GM12878 (cell line): ENCODE data around the gene FGGY. TPM values are rescaled to one million over a fixed set of nuclear protein-coding genes. Genes with fewer than 3 reads are reported as not detected.

ENCODE experiments used
- ATAC-seq: fragments of 200-7000 bp; cut with Tn5 transposase; 3 replicates; pipeline ENCODE4 v1.9.1; 2020; ENCODE audit warnings: mild to moderate bottlenecking, moderate library complexity
- BruUV-seq: library from RNA; stranded (reverse); fragments of 400-500 nt; replicated peaks from 2 replicates; lab custom pipeline; 2021; lab: Mats Ljungman, UMichigan
- CTCF ChIA-PET: fragments of 300-600 bp; sonication (Branson Sonifier 250); formaldehyde crosslinking; extraction: SDS; loops from one replicate; lab custom pipeline; 2021; ENCODE audit warnings: inconsistent platforms; lab: Yijun Ruan, JAX
- POLR2A ChIA-PET: fragments of 350-600 bp; formaldehyde crosslinking; extraction: SDS; loops from one replicate; lab custom pipeline; 2021; ENCODE audit warnings: inconsistent platforms; lab: Charles Lee
- RAD21 ChIA-PET: fragments of 300-600 bp; sonication (Branson Sonifier 250); formaldehyde crosslinking; loops from one replicate; lab custom pipeline; 2023; ENCODE audit warnings: antibody characterized with exemption; ENCODE audit not compliant: unreplicated experiment; lab: Charles Lee
- SMC1A ChIA-PET: fragments of 300-600 bp; sonication (Branson Sonifier 250); formaldehyde crosslinking; loops from one replicate; lab custom pipeline; 2023; ENCODE audit not compliant: unreplicated experiment, uncharacterized antibody; lab: Charles Lee
- DNase-seq: peaks from one replicate; pipeline ENCODE4 v3.0.0-alpha.2; 2011; ENCODE audit warnings: low read depth, low spot score
- FAIRE-seq: peaks from 3 replicates; lab custom pipeline; 2011; peaks lifted over from hg19 to GRCh38; lab: Jason Lieb, UNC
- H2AFZ ChIP-seq: 2 replicates; pipeline ENCODE4 v1.6.0; 2011; ENCODE audit warnings: low read depth, low read length, control low read depth; ENCODE audit not compliant: control insufficient read depth
- H3K27ac ChIP-seq: 2 replicates; pipeline ENCODE4 v1.5.1; 2011; ENCODE audit warnings: control low read depth; ENCODE audit not compliant: control insufficient read depth, insufficient read depth
- H3K27me3 ChIP-seq, 2 experiments: replicated peaks in 1 of 2; 2 replicates each; pipeline versions ENCODE4 v1.6.0 to v1.6.1; 2011; ENCODE audit warnings: low read length in 1 of 2; ENCODE audit not compliant: control insufficient read depth in 2 of 2, insufficient read depth in 2 of 2
- H3K36me3 ChIP-seq, 2 experiments: 2 replicates each; pipeline ENCODE4 v1.5.1; 2011; ENCODE audit warnings: low read length in 1 of 2; ENCODE audit not compliant: control insufficient read depth in 2 of 2, insufficient read depth in 2 of 2
- H3K4me1 ChIP-seq: 2 replicates; pipeline ENCODE4 v1.6.1; 2011; ENCODE audit warnings: mild to moderate bottlenecking, low read length, moderate library complexity, mixed read lengths; ENCODE audit not compliant: control insufficient read depth, insufficient read depth
- H3K4me2 ChIP-seq: 2 replicates; pipeline ENCODE4 v1.6.0; 2011; ENCODE audit warnings: control low read depth; ENCODE audit not compliant: control insufficient read depth, insufficient read depth
- H3K4me3 ChIP-seq: fragments of 200-600 bp; sonication (generic); 2 replicates; pipeline ENCODE4 v1.5.1; 2016
- H3K79me2 ChIP-seq: 2 replicates; pipeline ENCODE4 v1.6.0; 2011; ENCODE audit warnings: low read length; ENCODE audit not compliant: control insufficient read depth, insufficient read depth
- H3K9ac ChIP-seq: 2 replicates; pipeline ENCODE4 v1.8.0; 2011; ENCODE audit warnings: low read length, control low read depth, mixed read lengths; ENCODE audit not compliant: control insufficient read depth, insufficient read depth
- H3K9me3 ChIP-seq: replicated peaks from 3 replicates; pipeline ENCODE4 v1.5.1; 2011; ENCODE audit warnings: mild to moderate bottlenecking, low read length; ENCODE audit not compliant: control insufficient read depth, insufficient read depth
- H4K20me1 ChIP-seq: 2 replicates; pipeline ENCODE4 v1.6.0; 2011; ENCODE audit not compliant: control insufficient read depth, insufficient read depth
- CHD2 ChIP-seq: IDR thresholded peaks from 2 replicates; pipeline ENCODE4 v1.6.1; 2011; ENCODE audit warnings: low read depth, low read length, improper control_type of control experiment, borderline replicate concordance
- CREB1 ChIP-seq: IDR thresholded peaks from 2 replicates; pipeline ENCODE4 v1.6.1; 2012; ENCODE audit warnings: low read depth, mild to moderate bottlenecking, inconsistent platforms
- CREM ChIP-seq: IDR thresholded peaks from 2 replicates; pipeline ENCODE4 v1.6.1; 2014; ENCODE audit warnings: antibody characterized with exemption, low read depth
- EED ChIP-seq: sonication (generic); IDR thresholded peaks from 2 replicates; pipeline ENCODE4 v1.6.1; 2016; ENCODE audit warnings: antibody characterized with exemption, low read depth
- HDAC6 ChIP-seq: fragments of 200-600 bp; sonication (generic); IDR thresholded peaks from one replicate; pipeline ENCODE4 v1.8.0; 2017; ENCODE audit warnings: antibody characterized with exemption; ENCODE audit not compliant: unreplicated experiment
- IKZF1 ChIP-seq: fragments of 450-650 bp; conservative IDR thresholded peaks from 2 replicates; pipeline ENCODE4 v1.6.1; 2017; ENCODE audit warnings: antibody characterized with exemption, mild to moderate bottlenecking
- IKZF2 ChIP-seq, 2 experiments: fragments of 450-650 bp; IDR thresholded peaks; 2 replicates each; pipeline ENCODE4 v1.6.1; 2017; ENCODE audit warnings: mild to moderate bottlenecking in 2 of 2, moderate library complexity in 2 of 2
- MXI1 ChIP-seq: fragments of 150-350 bp; IDR thresholded peaks from 2 replicates; pipeline ENCODE4 v1.6.1; 2011; ENCODE audit warnings: low read depth, mild to moderate bottlenecking, inconsistent platforms, low read length, improper control_type of control experiment
- NR2F1 ChIP-seq: fragments of 450-650 bp; conservative IDR thresholded peaks from 2 replicates; pipeline ENCODE4 v1.6.1; 2017; ENCODE audit warnings: mild to moderate bottlenecking
- POLR2AphosphoS2 ChIP-seq: IDR thresholded peaks from 2 replicates; pipeline ENCODE4 v1.6.1; 2011; ENCODE audit warnings: low read depth, mild to moderate bottlenecking, low read length, improper control_type of control experiment, moderate library complexity
- SMC3 ChIP-seq: IDR thresholded peaks from 2 replicates; pipeline ENCODE4 v1.6.1; 2011; ENCODE audit warnings: low read length, improper control_type of control experiment, borderline replicate concordance
- YBX1 ChIP-seq: fragments of 450-650 bp; IDR thresholded peaks from 2 replicates; pipeline ENCODE4 v1.6.1; 2016; ENCODE audit warnings: antibody characterized with exemption
- ZZZ3 ChIP-seq: IDR thresholded peaks from 2 replicates; pipeline ENCODE4 v1.6.1; 2011; ENCODE audit warnings: low read depth; ENCODE audit not compliant: control insufficient read depth, insufficient read length
- WGBS: methylation state at CpG from one replicate; pipeline ENCODE4 v1.1.6; 2016; ENCODE audit warnings: low lambda C conversion rate; ENCODE audit not compliant: insufficient replicate concordance, insufficient coverage; ENCODE audit errors: missing lambda C conversion rate; 5-methylcytosine and 5-hydroxymethylcytosine counted together
- in situ Hi-C: fragments of 300-500 bp; cut with MboI; formaldehyde crosslinking; loops from 9 replicates; pipeline ENCODE4 v1.14.3; 2018; ENCODE audit warnings: mixed read lengths
- intact Hi-C: fragments of 100-400 bp; cut with micrococcal nuclease; formaldehyde crosslinking; loops from one replicate; pipeline ENCODE4 v1.14.2; 2022; ENCODE audit not compliant: unreplicated experiment
- polyA plus RNA-seq, 11 experiments: library from polyadenylated mRNA; depleted of rRNA in 4 of 11; unstranded in 6 of 11; stranded (reverse) in 5 of 11; fragments of >200 nt; fragmentation: Nextera tagmentation in 4 of 11; fragmentation: Illumina TruSeq in 1 of 11; extraction: Ambion mirVana in 4 of 11; extraction: Trizol in 1 of 11; gene quantifications; 1 replicate in 1 of 11; 2 replicates in 10 of 11; pipeline versions ENCODE4 v1.2.1 to v1.2.3, GENCODE V29; 2011 to 2016; ENCODE audit warnings: inconsistent platforms in 2 of 11, missing spikeins in 2 of 11, low read depth in 1 of 11
- total RNA-seq, 4 experiments: library from RNA; depleted of rRNA in 3 of 4; stranded (reverse); fragments of >200 nt in 3 of 4; fragmentation: Illumina TruSeq in 1 of 4; extraction: Trizol in 1 of 4; gene quantifications; 2 replicates each; pipeline versions ENCODE4 v1.2.1 to v1.2.3, GENCODE V29; 2013 to 2021
- TF ChIP-seq, protein P1 (sequence below): IDR thresholded peaks from 2 replicates; pipeline ENCODE4 v1.6.1; 2012; ENCODE audit warnings: low read depth, low read length, improper control_type of control experiment
- TF ChIP-seq, protein P2 (sequence below): fragments of 150-350 bp; IDR thresholded peaks from 2 replicates; pipeline ENCODE4 v1.6.1; 2016; ENCODE audit warnings: low read depth, low read length

The FGGY gene
- total and polyA plus RNA-seq, 10 of the 15 experiments (the other 5 are each of a cell fraction or from before 2014, with no cell fraction given): 6.2 to 11.9 (median 7.5) TPM

DNA sequence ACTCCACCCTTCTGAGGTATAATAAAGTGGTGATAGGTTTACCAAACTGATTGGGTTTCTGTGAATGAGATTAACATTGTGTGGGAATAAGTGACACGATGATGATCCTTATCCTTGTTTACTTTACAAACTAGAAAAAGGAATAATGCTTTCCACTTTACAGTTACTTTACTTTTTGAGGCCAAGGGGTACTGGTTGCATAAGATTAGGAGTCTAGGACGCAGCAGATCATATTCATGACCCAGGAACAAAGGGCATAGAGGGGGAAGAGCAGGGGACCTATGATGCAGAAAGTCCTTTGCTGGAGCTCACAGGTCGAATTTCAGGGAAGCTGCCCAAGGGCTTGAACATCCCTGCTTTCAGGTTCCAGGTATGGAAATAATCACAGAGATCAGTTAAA is 20.4 kb downstream of the FGGY start:
- H3K9me3 ChIP-seq: no peaks in the 10 kb centered on the region
- no peak overlapping the region for H3K27ac ChIP-seq
- TF ChIP-seq, protein P1, sequence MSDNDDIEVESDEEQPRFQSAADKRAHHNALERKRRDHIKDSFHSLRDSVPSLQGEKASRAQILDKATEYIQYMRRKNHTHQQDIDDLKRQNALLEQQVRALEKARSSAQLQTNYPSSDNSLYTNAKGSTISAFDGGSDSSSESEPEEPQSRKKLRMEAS: no peak
- TF ChIP-seq MXI1: no peak
- TF ChIP-seq POLR2AphosphoS2: no peak
- no peak for TF ChIP-seq YBX1
- no peak for TF ChIP-seq CREB1
- no peak for TF ChIP-seq SMC3
- TF ChIP-seq ZZZ3: no peak
- no peak for TF ChIP-seq IKZF2 (IDR thresholded peaks at IDR 0.05)
- no peak for TF ChIP-seq IKZF1
- TF ChIP-seq, protein P2, sequence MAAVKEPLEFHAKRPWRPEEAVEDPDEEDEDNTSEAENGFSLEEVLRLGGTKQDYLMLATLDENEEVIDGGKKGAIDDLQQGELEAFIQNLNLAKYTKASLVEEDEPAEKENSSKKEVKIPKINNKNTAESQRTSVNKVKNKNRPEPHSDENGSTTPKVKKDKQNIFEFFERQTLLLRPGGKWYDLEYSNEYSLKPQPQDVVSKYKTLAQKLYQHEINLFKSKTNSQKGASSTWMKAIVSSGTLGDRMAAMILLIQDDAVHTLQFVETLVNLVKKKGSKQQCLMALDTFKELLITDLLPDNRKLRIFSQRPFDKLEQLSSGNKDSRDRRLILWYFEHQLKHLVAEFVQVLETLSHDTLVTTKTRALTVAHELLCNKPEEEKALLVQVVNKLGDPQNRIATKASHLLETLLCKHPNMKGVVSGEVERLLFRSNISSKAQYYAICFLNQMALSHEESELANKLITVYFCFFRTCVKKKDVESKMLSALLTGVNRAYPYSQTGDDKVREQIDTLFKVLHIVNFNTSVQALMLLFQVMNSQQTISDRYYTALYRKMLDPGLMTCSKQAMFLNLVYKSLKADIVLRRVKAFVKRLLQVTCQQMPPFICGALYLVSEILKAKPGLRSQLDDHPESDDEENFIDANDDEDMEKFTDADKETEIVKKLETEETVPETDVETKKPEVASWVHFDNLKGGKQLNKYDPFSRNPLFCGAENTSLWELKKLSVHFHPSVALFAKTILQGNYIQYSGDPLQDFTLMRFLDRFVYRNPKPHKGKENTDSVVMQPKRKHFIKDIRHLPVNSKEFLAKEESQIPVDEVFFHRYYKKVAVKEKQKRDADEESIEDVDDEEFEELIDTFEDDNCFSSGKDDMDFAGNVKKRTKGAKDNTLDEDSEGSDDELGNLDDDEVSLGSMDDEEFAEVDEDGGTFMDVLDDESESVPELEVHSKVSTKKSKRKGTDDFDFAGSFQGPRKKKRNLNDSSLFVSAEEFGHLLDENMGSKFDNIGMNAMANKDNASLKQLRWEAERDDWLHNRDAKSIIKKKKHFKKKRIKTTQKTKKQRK: no peak
- no peak for TF ChIP-seq CREM
- no peak for TF ChIP-seq EED
- TF ChIP-seq CHD2: no peak
- no peak for TF ChIP-seq NR2F1
- no peak for TF ChIP-seq HDAC6
- no peak for FAIRE-seq
- intact Hi-C loops (no loop called here), in situ Hi-C loops (no loop called here)
- SMC1A ChIA-PET: interaction anchor here (0.8 to 2.0 kb wide), 6 partner anchors 10 to 248 kb away, joined by 3 to 9 read pairs (median 6); no protein-coding TSS in a partner anchor
- H3K36me3 ChIP-seq: no peaks in the 10 kb centered on the region
- WGBS: 85% methylated on average over 3 of the region's 3 CpGs
- DNase-seq: no peak
- H4K20me1 ChIP-seq: no peaks in the 10 kb centered on the region
- H3K4me3 ChIP-seq: no peak overlapping the region
- H3K4me2 ChIP-seq: no peak overlapping the region
- no TSS peak for BruUV-seq
- H2AFZ ChIP-seq: no peak overlapping the region
- POLR2A ChIA-PET: no interaction called here
- RAD21 ChIA-PET: interaction anchor here (0.6 to 1.2 kb wide), 2 partner anchors 21 to 131 kb away, joined by 3 to 4 read pairs; partner anchors contain the start of gene FGGY
- H3K27me3 ChIP-seq: no peaks in the 10 kb centered on the region
- peaks cover 5% of the 10 kb centered on the region; the same call in 1 of the 2 replicates for H3K4me1 ChIP-seq
- no peak overlapping the region for H3K9ac ChIP-seq
- no peak for ATAC-seq
- H3K79me2 ChIP-seq: no peaks in the 10 kb centered on the region
- CTCF ChIA-PET: no interaction called here
